GM12873 (cell line): ENCODE data around the gene LHPP.

Experiments used
- CTCF ChIP-seq: IDR thresholded peaks from 2 replicates; pipeline ENCODE4 v1.5.1; 2012; ENCODE audit warnings: low read depth, mild to moderate bottlenecking, moderate library complexity, low read length, control low read depth; ENCODE audit not compliant: insufficient read depth; ENCODE audit errors: missing control alignments

Gene LHPP

GRCh38 chr10:124616040-124616835 lies 154.6 kb downstream of the LHPP start:
- no peak for TF ChIP-seq CTCF

GRCh38 chr10:124616836-124617130 lies 155.2 kb downstream of the LHPP start:
- TF ChIP-seq CTCF, result no peak

DNA sequence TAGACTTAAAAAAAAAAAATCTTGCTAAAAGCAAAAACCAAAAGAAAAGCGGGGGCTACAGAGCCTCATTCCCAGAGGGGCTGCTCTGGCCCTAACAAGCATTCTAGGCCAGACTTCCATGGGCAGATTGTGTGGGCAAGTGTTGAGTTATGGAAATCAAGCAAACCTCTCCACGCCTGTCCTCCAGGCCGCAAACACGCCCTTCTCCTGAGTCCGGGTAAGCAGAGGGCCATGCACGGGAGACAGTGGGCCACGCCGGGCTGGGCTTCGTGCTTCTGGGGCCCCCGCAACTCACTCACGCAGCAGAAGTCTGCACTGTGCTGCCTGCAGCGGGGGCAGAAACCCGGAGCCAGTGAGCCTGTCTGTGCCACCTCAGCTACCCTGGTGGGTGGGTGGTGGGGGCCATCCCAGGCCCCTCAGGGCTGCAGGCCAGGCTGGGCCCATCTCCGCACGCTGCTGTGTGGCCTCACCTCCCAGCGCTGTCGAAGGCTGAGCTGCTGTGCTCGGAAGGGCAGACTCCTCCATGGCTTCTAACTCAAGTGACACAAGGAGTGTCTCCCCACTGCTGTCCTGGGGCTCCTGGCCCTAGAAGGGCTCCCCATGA lies 156.9 kb downstream of the LHPP start:
- no peak for TF ChIP-seq CTCF

DNA sequence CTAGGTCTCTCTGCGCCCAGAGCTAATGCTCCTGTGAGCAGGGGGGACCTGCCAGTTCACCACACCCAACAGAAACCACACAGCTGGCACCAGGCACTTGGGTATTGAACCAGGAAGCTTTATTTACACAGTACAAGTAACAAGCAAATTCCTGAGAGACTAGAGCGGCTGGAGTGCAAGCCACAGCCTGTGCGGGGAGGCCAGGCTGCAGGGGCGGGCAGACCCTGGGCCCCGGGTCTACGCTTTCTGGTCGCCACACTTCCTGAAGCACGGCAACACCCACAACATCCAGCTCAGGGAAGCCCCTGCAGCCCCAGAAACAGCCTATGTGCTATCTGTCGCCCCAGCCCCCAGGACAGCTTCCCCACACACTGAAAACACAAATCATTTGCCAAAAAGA lies 157.6 kb downstream of the LHPP start:
- no peak for TF ChIP-seq CTCF

GRCh38 chr10:124619802-124620490 lies 158.3 kb downstream of the LHPP start:
- no peak for TF ChIP-seq CTCF

DNA sequence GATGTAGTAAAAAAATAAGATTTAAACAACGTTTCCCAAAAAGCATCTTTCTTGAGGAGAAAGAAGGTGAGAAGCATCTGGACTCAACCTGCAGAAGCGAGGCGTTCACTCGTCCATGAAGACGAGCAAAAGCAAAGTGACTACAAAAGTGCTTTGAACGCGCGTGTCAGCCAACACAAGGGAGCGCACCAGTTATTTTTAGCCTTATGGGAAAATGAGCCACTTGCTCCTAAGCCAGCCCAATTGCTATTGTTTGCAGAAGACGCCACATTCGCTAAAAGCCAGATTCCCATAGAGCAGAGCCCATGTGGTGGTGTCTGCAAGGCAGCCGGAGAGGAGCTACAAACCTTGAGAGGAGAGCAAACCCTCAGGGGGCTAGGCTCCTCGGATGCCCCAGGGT lies 160.0 kb downstream of the LHPP start:
- TF ChIP-seq CTCF, result no peak

DNA sequence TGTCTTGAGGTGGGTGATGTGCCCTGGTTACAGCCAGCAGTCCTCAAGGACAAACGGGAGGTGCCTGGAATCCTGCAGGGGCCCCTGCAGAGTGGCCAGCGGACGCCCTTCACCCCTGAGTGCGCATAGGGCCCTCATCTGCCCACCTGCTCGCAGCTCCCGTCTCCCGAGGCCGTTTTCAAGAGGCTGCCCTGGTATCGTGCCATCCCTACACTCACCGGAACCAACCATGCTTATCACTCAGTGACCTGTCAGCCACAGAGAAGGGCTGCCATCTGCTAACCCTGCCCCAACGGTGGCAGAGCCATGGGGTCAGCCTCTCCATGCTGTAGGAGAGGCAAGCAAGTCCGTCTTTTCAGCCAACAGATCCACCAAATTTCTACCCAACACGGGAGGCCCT lies 160.5 kb downstream of the LHPP start:
- no peak for TF ChIP-seq CTCF
